H9 (cell line): ENCODE data around the gene ZC3H12D. TPM values are rescaled to one million over a fixed set of nuclear protein-coding genes. Genes with fewer than 3 reads are reported as not detected.

Source experiments
- DNase-seq: peaks from one replicate; pipeline ENCODE4 v3.0.0-alpha.2; 2017
- H2AFZ ChIP-seq: one replicate; pipeline ENCODE4 v1.6.1; 2013; ENCODE audit warnings: mild to moderate bottlenecking, low read length, control low read depth, moderate library complexity
- H2AK5ac ChIP-seq: 2 replicates; pipeline ENCODE4 v1.6.1; 2013; ENCODE audit warnings: low read length, control low read depth, mixed read lengths; ENCODE audit not compliant: insufficient read length
- H2BK120ac ChIP-seq: one replicate; pipeline ENCODE4 v1.6.1; 2013; ENCODE audit warnings: low read depth, mild to moderate bottlenecking, low read length, control low read depth, inconsistent platforms; ENCODE audit not compliant: poor library complexity, severe bottlenecking
- H2BK12ac ChIP-seq: 2 replicates; pipeline ENCODE4 v1.6.1; 2013; ENCODE audit warnings: low read length, control low read depth, mixed read lengths, low read depth; ENCODE audit not compliant: insufficient read length
- H2BK15ac ChIP-seq: 2 replicates; pipeline ENCODE4 v1.6.1; 2013; ENCODE audit warnings: low read depth, low read length, control low read depth
- H2BK20ac ChIP-seq: one replicate; pipeline ENCODE4 v1.6.1; 2013; ENCODE audit warnings: low read depth, mild to moderate bottlenecking, low read length, control low read depth, inconsistent platforms; ENCODE audit not compliant: poor library complexity, severe bottlenecking
- H2BK5ac ChIP-seq: 2 replicates; pipeline ENCODE4 v1.6.1; 2013; ENCODE audit warnings: low read length, control low read depth, mixed read lengths; ENCODE audit not compliant: insufficient read length
- H3K14ac ChIP-seq: 2 replicates; pipeline ENCODE4 v1.6.1; 2013; ENCODE audit warnings: low read length, control low read depth; ENCODE audit not compliant: insufficient read depth
- H3K18ac ChIP-seq: 2 replicates; pipeline ENCODE4 v1.6.1; 2013; ENCODE audit warnings: low read depth, mild to moderate bottlenecking, mixed read lengths, low read length, control low read depth; ENCODE audit not compliant: insufficient read length
- H3K23ac ChIP-seq: 2 replicates; pipeline ENCODE4 v1.6.1; 2013; ENCODE audit warnings: low read length, control low read depth, mixed read lengths, low read depth; ENCODE audit not compliant: insufficient read length
- H3K23me2 ChIP-seq: 2 replicates; pipeline ENCODE4 v1.6.1; 2013; ENCODE audit warnings: low read depth, mild to moderate bottlenecking, mixed read lengths, low read length, control low read depth; ENCODE audit not compliant: insufficient read length, poor library complexity, severe bottlenecking
- H3K27ac ChIP-seq: 2 replicates; pipeline ENCODE4 v1.5.1; 2013; ENCODE audit warnings: low read length, control low read depth, mixed read lengths, low read depth; ENCODE audit not compliant: insufficient read length
- H3K27me3 ChIP-seq: 2 replicates; pipeline ENCODE4 v1.6.1; 2013; ENCODE audit warnings: low read length, control low read depth, inconsistent platforms; ENCODE audit not compliant: insufficient read depth
- H3K4ac ChIP-seq: 2 replicates; pipeline ENCODE4 v1.6.1; 2013; ENCODE audit warnings: low read depth, mild to moderate bottlenecking, control low read depth, inconsistent platforms, low read length, moderate library complexity
- H3K4me1 ChIP-seq: 2 replicates; pipeline ENCODE4 v1.6.1; 2013; ENCODE audit warnings: low read length, control low read depth, inconsistent platforms; ENCODE audit not compliant: insufficient read depth
- H3K4me2 ChIP-seq: 2 replicates; pipeline ENCODE4 v1.6.1; 2013; ENCODE audit warnings: low read length, control low read depth, mixed read lengths; ENCODE audit not compliant: insufficient read length, insufficient read depth
- H3K56ac ChIP-seq: 2 replicates; pipeline ENCODE4 v1.6.1; 2013; ENCODE audit warnings: low read depth, mild to moderate bottlenecking, mixed read lengths, low read length, control low read depth; ENCODE audit not compliant: insufficient read length
- H3K79me1 ChIP-seq: 2 replicates; pipeline ENCODE4 v1.6.1; 2013; ENCODE audit warnings: low read depth, mild to moderate bottlenecking, moderate library complexity, low read length, control low read depth, inconsistent platforms; ENCODE audit not compliant: insufficient read depth, poor library complexity, severe bottlenecking
- H3K79me2 ChIP-seq: 2 replicates; pipeline ENCODE4 v1.6.1; 2013; ENCODE audit warnings: low read length, control low read depth, inconsistent platforms; ENCODE audit not compliant: insufficient read depth
- H3K9ac ChIP-seq: 2 replicates; pipeline ENCODE4 v1.6.1; 2013; ENCODE audit warnings: low read length, control low read depth, mixed read lengths; ENCODE audit not compliant: insufficient read length; ENCODE audit errors: extremely low read depth
- H3K9me3 ChIP-seq: one replicate; pipeline ENCODE4 v1.6.1; 2013; ENCODE audit warnings: low read depth, low read length, inconsistent platforms; ENCODE audit not compliant: control insufficient read depth
- H3T11ph ChIP-seq: one replicate; pipeline ENCODE4 v1.6.1; 2013; ENCODE audit warnings: mild to moderate bottlenecking, low read length, control low read depth, inconsistent platforms
- H4K20me1 ChIP-seq: one replicate; pipeline ENCODE4 v1.6.1; 2013; ENCODE audit not compliant: control insufficient read depth, insufficient read length, insufficient read depth
- H4K5ac ChIP-seq: 2 replicates; pipeline ENCODE4 v1.6.1; 2013; ENCODE audit warnings: low read depth, mild to moderate bottlenecking, mixed read lengths, low read length, control low read depth; ENCODE audit not compliant: insufficient read length
- H4K8ac ChIP-seq: replicated peaks from 2 replicates; pipeline ENCODE4 v1.6.1; 2013; ENCODE audit warnings: low read length, control low read depth, mixed read lengths, low read depth; ENCODE audit not compliant: insufficient read length
- H4K91ac ChIP-seq: 2 replicates; pipeline ENCODE4 v1.6.1; 2013; ENCODE audit warnings: low read depth, mild to moderate bottlenecking, moderate library complexity, mixed read lengths, low read length, control low read depth; ENCODE audit not compliant: insufficient read length
- H3K27ac Mint-ChIP-seq, 3 experiments: 2 replicates in 2 of 3; 3 replicates in 1 of 3; pipeline ENCODE4 v1.8.0; 2020 to 2021; ENCODE audit warnings: mixed read lengths in 3 of 3, mild to moderate bottlenecking in 1 of 3, moderate library complexity in 1 of 3
- H3K27me3 Mint-ChIP-seq: 2 replicates; pipeline ENCODE4 v1.8.0; 2021; ENCODE audit warnings: low read depth, mild to moderate bottlenecking, moderate library complexity, mixed read lengths
- H3K36me3 Mint-ChIP-seq, 3 experiments: 2 replicates in 2 of 3; 3 replicates in 1 of 3; pipeline ENCODE4 v1.8.0; 2020 to 2021; ENCODE audit warnings: low read depth in 3 of 3, mixed read lengths in 3 of 3; ENCODE audit not compliant: insufficient read depth in 1 of 3
- H3K4me1 Mint-ChIP-seq, 2 experiments: 2 replicates each; pipeline ENCODE4 v1.8.0; 2020; ENCODE audit warnings: mixed read lengths in 2 of 2
- H3K4me3 Mint-ChIP-seq, 2 experiments: 2 replicates in 1 of 2; 3 replicates in 1 of 2; pipeline ENCODE4 v1.8.0; 2020 to 2021; ENCODE audit warnings: mild to moderate bottlenecking in 2 of 2, mixed read lengths in 2 of 2, moderate library complexity in 1 of 2
- H3K9me3 Mint-ChIP-seq, 2 experiments: 2 replicates in 1 of 2; 3 replicates in 1 of 2; pipeline ENCODE4 v1.8.0; 2020; ENCODE audit warnings: mild to moderate bottlenecking in 2 of 2, mixed read lengths in 2 of 2, moderate library complexity in 1 of 2
- WGBS: extraction: QIAGEN DNeasy Blood & Tissue Kit; methylation state at CpG from one replicate; pipeline ENCODE4 v1.1.7; 2013; ENCODE audit warnings: missing lambda C conversion rate, low lambda C conversion rate, mixed read lengths; ENCODE audit not compliant: insufficient read length; ENCODE audit errors: extremely low coverage; 5-methylcytosine and 5-hydroxymethylcytosine counted together
- total RNA-seq: library from RNA; stranded (reverse); gene quantifications from 2 replicates; pipeline ENCODE4 v1.2.1, GENCODE V29; 2021
- TF ChIP-seq, protein P1 (sequence below): fragments of 200-600 bp; sonication (generic); conservative IDR thresholded peaks from 3 replicates; pipeline ENCODE4 v1.8.0; 2021; ENCODE audit warnings: antibody characterized with exemption, mild to moderate bottlenecking

ZC3H12D gene
- total RNA-seq, 1 experiment from 2014 or later = 0.07 TPM

DNA sequence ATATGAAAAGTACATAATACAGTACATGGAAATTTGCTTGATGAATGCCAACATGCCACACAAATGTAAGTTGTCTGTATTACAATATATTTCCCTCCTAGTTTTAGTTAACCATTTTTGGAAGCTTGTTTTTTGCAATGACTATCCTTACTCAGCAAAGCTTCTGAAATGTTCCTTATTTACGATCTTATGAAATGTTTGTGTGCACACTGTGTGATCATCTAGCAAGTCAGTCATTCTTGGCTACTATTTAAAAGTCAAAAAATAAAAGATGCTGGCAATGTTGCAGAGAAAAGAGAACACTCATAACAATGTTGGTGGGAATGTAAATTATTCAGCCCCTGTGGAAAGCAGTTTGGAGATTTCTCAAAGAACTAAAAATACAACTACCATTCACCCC, 50.9 kb downstream of the ZC3H12D start:
- WGBS = no CpG with 5 or more reads among the region's 1 CpG
- Mint-ChIP-seq H3K36me3 (no peaks in the 10 kb centered on the region), H3K9me3 (no peaks in the 10 kb centered on the region), H3K4me1 (peaks cover 4 to 6% of the 10 kb centered on the region in 2 experiments; a peak in 2 of 4 replicates), H3K27me3 (no peaks in the 10 kb centered on the region), H3K4me3 (no peak overlapping the region), H3K27ac (no peak overlapping the region)
- Histone ChIP-seq H3K27ac (no peak overlapping the region), H3K14ac (no peak overlapping the region), H3K23me2 (no peaks in the 10 kb centered on the region), H3K79me2 (no peaks in the 10 kb centered on the region), H3K9ac (no peak overlapping the region), H2BK5ac (no peak overlapping the region), H2AK5ac (no peak overlapping the region), H3K4ac (no peak overlapping the region), H3T11ph (no peak overlapping the region), H4K91ac (no peak overlapping the region), H3K9me3 (no peaks in the 10 kb centered on the region), H3K79me1 (no peaks in the 10 kb centered on the region), H2BK20ac (no peak overlapping the region), H2BK12ac (no peak overlapping the region), H3K23ac (no peak overlapping the region), H3K4me2 (no peak overlapping the region), H3K4me1 (no peaks in the 10 kb centered on the region), H4K20me1 (no peaks in the 10 kb centered on the region), H3K27me3 (no peaks in the 10 kb centered on the region), H3K56ac (no peak overlapping the region), H3K18ac (no peak overlapping the region), H2BK15ac (no peak overlapping the region), H2AFZ (no peak overlapping the region), H4K5ac (no peak overlapping the region), H4K8ac (no peak overlapping the region), H2BK120ac (no peak overlapping the region)
- TF ChIP-seq, protein P1, sequence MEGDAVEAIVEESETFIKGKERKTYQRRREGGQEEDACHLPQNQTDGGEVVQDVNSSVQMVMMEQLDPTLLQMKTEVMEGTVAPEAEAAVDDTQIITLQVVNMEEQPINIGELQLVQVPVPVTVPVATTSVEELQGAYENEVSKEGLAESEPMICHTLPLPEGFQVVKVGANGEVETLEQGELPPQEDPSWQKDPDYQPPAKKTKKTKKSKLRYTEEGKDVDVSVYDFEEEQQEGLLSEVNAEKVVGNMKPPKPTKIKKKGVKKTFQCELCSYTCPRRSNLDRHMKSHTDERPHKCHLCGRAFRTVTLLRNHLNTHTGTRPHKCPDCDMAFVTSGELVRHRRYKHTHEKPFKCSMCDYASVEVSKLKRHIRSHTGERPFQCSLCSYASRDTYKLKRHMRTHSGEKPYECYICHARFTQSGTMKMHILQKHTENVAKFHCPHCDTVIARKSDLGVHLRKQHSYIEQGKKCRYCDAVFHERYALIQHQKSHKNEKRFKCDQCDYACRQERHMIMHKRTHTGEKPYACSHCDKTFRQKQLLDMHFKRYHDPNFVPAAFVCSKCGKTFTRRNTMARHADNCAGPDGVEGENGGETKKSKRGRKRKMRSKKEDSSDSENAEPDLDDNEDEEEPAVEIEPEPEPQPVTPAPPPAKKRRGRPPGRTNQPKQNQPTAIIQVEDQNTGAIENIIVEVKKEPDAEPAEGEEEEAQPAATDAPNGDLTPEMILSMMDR = no peak
- DNase-seq = no peak
